GM21528 (cell line): ENCODE results near the gene NPFF.

Experiments used
- ATAC-seq: cut with Tn5 transposase; IDR thresholded peaks from one replicate; pipeline ENCODE4 v1.9.1; 2021; ENCODE audit warnings: mild to moderate bottlenecking, moderate library complexity; ENCODE audit not compliant: unreplicated experiment, low FRiP score

The NPFF gene

DNA sequence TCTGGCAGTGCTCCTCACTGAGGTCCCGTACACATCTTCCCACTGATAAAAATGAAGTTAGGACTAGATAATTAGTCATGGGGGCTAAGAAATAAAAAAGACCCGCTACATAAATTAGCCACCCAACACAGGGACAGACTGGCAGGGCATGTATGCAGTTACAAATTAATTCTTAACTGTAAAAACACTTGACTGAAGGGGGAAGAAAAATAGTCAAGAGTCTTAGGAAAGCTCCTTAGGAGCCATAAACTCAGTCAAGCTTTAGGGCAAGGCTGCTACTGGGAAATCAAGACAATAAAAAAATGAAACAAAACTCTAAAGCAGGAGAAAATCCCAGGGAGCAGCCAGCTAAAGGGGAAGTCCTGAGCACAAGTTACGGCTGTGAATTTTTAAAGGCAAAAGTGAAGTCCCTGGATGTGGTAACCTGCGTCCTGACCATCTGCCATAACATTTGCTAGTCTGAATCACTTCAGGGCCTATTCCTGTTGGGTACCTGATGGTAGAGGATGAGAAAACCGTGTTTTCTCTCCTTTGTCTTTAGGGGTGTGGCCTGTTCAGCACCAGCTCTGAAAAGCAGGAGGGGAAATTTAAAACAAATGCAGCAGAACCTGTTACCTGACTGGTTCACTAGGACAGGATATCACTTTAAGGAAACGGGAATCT, 7.5 kb upstream of the NPFF start:
- ATAC-seq = no peak

DNA sequence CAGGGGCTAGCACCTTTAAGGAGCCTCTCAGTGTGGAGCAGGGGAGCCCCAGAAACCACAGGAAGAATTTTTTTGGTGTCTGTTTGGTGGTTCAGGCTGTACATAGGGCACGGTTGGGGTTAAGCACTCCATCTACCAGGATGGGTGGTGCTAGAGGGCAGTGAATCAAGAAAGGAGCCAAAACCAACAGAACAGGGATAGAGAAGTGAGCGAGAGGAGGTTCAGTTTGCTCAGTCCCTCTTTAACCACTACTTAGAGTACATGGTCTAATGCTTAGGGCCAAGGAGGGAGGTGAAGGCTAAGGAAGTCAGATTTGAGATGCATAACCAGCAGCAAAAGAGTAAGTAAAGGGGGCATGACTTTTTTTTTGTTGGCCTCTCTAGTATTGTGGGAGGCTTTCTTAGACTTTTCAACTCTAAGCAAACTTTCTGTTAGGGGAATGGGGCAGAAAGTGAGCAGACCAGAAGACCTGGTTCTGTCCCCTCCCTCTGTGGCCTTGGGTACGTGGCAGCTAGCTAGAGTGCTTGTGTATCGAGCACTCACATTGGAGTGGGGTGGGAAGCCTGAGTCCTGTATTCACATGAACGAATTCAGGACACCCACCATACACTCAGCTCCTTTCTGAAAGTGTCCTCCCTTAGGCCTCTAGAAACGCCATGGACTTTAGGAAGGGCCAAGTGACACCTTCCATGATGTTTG, 6.6 kb upstream of the NPFF start:
- ATAC-seq = no peak

DNA sequence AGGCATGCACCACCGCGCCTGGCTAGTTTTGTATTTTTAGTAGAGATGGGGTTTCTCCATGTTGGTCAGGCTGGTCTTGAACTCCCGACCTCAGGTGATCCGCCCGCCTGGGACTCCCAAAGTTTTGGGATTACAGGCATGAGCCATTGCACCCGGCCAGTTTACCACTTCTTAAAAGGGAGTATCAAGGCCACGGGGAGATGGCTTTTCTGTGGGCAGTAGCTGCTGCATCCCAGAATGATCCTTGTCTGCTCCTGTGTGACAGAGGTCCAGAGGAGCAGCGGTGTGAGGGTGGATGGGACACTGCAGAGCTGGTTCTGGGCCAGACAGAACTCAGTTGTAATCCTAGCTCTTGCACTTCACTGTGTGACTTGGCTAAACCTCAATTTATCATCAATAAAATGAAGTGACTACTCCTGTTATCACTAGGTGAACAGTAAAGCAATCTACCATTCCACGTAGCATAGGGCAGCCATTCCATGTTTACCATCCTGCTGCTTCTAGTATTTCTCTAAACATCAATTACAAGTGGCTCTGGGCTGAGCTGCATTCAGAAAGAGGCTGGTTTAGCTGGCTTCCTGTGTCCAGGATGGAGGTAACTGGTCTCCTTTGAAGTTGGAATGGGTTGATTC, 3.0 kb upstream of the NPFF start:
- ATAC-seq = no peak

DNA sequence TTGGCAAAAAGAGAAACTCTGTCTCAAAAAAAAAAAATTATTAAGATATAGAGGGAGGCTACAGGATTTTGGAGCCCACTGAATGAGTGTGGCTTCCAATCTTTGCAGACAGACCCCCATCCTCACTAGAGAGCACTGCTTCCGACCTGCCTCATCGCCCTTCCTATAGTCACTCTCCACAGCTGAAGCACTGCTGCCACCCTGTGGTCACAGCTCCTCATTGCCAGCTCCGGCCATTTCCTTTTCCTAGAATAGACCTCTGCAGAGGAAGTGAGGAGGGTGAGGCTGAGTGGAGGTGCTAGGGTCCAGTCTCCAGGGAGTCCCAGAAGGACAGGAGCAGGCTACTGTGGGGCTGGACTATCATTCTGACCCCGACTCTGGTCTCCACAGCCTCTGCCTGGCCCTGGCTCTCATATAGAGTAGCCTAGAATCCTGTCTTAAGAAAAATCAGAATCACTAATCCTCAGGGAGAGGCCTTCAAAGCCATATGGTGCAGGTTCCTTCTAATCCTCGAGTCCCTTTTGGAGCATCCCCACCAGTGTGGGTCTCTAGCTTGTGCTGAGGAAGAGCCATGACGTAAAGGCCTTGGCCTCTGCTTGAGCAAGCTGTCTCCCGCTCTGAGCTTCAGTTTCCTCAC, 1.4 kb upstream of the NPFF start:
- ATAC-seq = peak; percentile 73

DNA sequence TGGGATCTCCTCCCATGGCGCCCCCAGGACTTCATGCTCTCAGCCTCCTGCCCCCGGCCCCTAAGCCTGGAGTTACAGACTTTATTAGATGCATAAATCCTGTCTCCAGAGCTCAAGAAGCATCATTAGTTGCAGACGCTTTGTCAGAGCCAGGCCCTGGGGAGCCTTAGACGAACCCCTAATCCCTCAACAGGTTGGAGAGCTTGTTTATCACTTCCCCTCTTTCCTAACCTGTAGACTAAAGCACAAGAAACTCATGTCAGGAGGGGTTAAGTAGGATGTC, 260 bp upstream of the NPFF start:
- ATAC-seq = no peak

DNA sequence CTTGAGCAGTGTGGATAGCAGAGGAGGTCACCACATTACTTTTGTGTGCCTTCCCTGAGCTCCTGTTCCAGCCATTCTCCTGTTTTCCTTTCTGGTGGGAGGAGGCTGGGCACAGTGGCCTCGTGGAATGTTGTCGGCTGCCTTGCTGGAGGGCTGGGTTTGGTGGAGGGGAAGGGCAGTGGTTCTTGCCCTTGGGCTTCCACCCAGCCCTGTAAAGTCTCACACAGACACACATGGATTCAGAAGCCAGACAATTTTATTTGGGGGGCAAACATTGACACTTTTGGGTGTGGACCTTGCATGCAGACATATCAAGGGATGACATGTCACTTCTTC, 866 bp downstream of the NPFF start:
- ATAC-seq = no peak

DNA sequence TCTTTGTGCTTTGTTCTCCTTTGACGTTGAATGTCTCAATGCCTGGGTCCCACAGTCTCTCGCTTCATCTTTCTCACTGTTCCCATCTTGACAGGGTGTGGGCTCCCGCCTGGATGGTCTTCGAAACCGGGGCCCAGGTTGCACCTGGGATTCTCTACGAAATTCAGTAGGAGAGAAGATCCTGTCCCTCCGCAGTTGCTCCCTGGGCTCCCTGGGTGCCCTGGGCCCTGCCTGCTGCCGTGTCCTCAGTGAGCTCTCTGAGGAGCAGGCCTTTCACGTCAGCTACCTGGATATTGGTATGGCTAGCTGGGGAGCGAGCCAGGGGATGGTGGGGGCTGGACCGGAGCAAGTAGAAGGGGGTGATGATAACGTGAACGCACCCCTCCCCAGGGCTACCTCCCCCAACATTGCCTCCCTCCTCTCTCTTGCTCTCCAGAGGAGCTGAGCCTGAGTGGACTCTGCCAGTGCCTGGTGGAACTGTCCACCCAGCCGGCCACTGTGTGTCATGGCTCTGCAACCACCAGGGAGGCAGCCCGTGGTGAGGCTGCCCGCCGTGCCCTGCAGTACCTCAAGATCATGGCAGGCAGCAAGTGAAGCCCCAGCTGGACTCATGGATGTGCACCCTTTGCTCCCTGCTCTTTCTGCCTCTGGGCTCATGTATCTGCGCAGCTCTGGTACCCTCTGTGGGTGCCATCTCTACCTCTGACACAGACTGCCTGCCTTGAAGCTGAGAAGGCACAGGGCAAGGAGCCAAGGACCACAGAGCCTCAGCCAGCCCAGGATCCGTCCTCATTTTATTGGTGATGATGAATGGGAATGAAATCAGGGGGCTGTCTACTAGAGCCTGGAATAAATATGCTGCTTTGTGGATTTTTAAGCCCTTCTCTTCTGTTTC, 1.5 kb downstream of the NPFF start:
- no peak for ATAC-seq

DNA sequence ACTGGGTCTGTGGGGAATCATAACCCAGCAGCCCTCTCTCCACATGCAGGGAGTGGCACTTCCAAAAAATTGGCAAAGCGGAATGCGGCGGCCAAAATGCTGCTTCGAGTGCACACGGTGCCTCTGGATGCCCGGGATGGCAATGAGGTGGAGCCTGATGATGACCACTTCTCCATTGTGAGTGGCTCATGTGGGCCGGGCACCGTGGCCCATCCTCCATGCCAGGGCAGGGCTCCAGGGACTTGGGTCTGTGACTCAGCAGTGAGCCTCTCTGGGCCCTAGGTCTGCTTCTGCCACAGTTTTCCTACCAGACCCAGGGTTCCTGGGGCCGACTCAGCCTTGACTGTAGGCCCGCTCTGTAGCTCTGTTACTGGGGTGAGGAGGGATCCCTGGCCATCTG, 2.2 kb downstream of the NPFF start:
- no peak for ATAC-seq

DNA sequence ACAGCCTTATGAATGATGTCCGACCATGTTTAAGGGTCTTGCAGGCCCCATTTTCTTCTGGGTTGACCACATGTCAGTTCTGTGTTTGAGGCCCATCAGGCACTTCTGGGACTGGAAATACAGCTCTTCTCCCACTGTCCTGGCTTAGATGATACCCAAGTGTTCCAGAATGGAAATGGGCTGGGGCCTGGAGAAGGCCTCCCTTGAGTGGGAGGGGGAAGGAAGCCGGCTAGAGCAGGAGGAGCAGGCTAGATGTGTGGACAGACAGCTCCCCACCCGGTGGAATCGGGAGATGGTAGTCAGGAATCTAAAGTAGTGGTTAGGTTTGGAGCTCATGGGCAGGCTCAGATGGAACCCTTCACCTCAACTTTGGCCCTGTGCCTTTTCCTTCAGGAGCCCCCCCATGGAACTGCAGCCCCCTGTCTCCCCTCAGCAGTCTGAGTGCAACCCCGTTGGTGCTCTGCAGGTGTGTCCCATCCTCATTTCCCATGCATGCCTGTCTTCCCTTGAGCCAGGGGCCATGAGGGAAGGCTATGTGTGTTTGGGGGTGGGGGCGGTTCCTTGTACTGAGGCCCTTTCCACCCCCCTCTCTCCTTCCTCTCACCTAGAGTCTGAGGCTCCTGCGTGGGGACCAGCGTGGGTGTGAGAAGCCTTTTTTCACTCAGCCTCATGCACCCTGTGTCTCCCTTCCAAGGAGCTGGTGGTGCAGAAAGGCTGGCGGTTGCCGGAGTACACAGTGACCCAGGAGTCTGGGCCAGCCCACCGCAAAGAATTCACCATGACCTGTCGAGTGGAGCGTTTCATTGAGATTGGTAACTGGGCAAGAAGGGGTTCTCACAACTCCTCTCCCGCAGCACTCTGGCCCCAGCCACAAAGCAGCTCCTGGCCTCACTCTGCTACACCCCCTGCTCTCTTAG, 3.0 kb downstream of the NPFF start:
- ATAC-seq = no peak

DNA sequence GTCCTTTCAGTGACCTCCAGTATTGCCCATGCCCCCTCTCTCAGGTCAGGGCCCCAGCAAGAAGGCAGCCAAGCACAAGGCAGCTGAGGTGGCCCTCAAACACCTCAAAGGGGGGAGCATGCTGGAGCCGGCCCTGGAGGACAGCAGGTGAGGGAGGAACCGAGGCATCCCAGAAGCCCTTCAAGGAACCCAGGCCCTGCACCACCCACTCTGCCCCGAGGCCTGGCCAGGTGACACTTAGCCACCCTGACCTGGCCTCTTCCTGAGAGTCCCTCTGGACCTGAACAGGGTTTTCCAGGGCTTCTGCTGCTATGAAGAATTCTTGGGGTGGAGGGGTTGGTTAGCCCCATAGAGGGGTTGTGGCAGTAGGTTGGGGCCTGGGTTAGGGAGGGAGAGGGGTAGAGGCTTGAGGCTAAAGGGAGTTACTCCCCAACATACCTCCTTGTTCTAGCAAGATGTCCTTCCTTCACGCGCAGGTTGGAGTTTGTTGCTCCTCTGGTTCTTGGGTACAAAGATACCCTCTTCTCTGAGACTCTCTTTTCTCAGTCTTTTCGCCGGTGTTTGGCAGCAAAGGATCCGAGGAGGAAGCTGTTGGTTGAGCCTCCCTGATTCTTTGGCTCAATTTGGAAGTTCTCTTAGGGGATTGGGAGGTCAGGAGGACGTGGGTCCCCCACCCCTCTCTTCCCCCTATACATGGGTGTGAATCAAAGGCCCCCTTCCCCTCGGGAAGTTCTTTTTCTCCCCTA, 4.1 kb downstream of the NPFF start:
- no peak for ATAC-seq

DNA sequence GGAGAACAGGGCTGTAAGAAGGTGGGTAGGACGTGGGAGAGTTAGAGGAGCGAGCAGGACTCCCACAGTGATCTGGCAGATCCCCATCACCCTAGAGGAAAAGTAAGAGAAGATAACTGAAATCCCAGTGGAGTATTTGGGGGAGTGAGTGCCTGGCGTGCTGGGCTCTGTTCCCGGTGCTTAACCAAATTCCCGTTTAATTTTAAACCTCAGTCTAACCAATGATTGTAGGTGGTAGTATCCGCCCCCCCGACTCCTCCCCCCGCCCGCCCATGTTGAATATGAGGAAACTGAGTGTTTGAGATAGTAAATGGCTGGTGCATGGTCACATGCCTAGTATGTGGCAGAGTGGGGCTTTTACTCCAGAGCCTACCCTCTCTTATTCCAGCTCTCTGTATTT, 5.0 kb downstream of the NPFF start:
- ATAC-seq = no peak

DNA sequence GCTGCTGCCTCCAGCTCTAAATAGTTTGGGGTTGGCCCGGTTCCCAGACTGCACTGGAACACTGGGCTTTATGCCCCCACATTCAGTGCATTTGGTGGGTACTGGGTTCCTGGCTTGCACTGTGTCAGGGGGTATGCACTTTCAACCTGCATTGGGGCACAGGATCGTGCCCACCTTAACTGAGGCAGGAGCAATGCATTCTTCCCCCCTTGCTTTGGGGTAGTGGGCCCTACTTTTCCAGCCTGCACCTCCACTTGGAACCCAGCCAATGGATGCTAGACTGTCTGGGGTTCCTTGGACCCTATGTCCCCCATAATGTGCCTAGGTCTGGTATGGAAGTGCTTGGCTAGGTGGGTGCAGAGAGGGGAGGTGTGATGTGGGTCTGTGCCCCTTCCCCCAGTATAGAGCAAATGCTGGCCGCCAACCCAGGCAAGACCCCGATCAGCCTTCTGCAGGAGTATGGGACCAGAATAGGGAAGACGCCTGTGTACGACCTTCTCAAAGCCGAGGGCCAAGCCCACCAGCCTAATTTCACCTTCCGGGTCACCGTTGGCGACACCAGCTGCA, 5.6 kb downstream of the NPFF start:
- ATAC-seq = no peak

DNA sequence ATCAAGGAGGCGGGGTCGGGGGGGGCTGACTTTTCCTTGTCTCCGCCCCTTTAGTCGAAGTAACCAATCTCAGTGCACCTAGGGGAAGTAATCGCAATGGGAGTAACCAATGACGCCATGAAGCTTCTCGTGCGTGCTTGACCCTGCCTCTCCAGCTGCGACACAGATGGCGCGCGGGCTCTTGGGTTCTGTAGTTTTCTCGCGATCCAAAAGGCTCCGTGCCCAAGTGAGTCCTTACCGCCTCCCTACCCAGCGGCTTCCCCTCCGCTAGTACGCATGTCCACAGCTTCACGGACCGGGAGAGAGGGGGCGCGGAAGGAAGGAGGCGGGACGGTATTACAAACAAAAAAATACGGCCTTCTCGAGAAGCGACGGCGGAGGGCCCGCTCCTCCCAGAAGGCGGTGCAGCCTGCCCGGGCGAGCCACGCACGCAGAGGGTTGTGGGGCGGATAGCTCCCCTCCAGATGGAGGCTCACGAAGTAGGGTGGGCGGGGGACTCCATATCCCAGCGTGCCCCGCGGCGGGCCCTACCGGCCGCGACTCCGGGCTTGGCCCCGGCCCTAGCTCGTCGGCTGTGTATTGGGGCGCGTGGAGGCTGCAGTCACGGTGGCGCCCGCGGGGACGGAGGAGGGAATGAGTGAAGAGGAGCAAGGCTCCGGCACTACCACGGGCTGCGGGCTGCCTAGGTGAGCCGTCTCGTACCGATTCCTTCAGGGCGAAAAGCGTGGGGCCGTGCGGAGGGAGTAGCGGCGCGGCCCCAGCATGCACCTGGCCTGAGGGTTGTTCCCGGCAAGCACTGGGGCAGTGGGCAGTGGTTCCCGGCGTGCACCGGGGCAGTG, 6.3 kb downstream of the NPFF start, which contains the start of gene TARBP2:
Gene TARBP2, plus strand, starts transcription at position 508 of the 839 bp plus-strand sequence. Its CDS starts 126 bp downstream, at position 634.
- ATAC-seq = peak; percentile 78

DNA sequence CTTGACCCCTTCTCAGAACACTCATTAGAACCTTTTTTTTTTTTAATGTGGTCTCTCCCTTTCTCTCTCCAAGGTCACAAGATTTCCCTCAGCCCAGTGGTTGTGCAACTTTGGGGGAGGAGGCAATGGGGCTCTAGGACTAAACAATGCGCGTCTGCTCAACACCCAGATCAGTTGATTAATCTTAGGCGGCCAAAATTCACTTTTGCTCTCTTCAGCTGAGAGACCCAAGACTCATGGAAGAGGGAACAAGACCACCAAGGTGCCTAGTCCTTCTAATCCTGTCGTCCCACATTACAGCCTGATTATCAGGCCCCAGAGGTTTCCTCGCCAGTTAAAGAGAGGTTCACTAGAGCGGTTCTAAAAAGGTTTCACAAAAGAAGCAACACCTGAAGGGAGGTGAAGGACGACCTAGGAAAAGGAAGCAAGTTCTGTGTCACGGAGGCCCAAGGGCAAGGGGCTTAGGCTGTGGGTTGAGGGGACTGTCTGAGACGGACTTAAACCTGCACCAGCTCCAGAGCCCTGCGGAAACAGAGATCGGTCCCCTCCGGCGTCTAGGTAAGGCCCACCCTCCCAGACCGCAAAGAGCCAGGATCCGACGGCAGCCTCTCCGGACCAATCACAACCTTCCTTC, 7.0 kb downstream of the NPFF start:
- peak; percentile 1 for ATAC-seq

DNA sequence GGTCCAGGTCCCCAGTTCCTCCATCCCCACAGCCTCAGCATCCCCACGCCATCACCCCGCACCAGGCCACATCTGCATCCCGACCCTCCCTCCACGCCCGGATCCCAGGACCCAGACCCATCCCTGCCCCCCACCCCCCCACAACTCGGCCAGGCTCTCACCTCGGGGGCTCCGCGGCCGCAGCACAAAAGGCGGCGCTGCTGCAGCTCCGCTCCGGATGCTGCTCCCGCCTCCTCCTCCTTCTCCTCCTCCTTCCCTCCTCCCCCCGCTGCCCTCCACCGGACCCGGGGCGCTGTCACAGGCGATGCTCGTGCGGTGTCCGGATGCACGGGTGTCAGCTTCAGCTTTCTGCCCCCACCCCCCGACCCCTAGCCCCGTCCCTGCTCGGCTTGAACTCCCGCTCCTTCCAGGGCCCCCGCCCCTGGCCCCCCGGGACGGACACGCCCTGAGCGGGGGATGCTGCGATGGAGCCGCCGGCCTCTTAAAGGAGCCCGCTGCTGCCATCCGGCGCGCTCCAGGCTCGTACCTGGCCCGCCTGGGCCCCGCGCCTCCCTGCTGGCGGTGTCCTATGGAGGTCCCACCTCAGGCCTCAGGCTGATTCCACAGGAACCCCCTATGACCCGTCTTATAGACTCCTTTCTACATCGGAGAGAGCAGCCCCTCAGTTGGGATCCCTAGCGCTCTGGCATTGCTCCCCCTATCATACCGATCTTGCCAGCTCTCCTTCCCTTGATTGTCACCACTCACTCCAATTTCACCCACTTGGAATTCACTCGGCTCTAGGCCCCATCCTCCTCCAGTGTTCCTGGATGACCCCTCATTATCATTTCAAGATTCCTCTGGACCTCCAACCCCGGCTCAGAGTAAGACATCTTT, 7.8 kb downstream of the NPFF start, which contains the start of gene MAP3K12:
Gene MAP3K12, minus strand, starts transcription at position 193 of the 876 bp plus-strand sequence. CDS start 12,067 bp downstream, outside the sequence.
- ATAC-seq = no peak

DNA sequence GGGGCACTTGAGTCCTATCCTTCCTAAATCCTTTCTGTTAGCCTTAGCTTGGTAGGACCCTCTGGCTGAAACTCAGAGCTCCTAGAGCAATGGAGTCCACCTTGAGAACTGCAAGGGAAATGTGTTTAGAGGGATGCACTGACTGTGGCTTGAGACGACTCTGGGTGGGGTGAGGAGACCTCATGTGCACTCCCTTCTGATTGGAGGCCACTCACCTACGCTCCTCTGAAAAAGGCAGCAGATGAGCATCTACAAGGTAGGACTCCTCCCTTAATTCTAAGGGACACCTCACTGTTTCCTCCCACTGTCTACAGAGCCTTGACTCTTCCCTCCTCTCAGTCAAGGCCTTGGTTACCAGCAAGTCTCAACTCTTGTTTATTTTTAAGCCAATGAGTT, 9.1 kb downstream of the NPFF start:
- ATAC-seq = no peak
